Aorta (tissue), 4 donors: Measurements from ENCODE around the gene XRRA1. TPM values are rescaled to one million over a fixed set of nuclear protein-coding genes. Genes with fewer than 3 reads are reported as not detected.

Source experiments
- polyA plus RNA-seq, 2 donors: library from polyadenylated mRNA; stranded (reverse); fragments of 200-250 nt; gene quantifications; one replicate each; pipeline ENCODE4 v1.2.3, GENCODE V29; 2013
- total RNA-seq, 2 donors: library from RNA; stranded (reverse); fragmentation: NEBNext Ultra II Directional; extraction: Animal tissue kit (Norgen Biotek cat#: 25700); gene quantifications; one replicate each; pipeline ENCODE4 v1.2.1, GENCODE V29; 2021
- donor health status: healthy with polysubstance abuse.
- donor health status: Bipolar disorder and iron deficiency.
- donor health status: DM: no; HTN: no; CAD: no.
- donor health status: DM: yes; HTN: yes; CAD: no.

The XRRA1 gene
- total and polyA plus RNA-seq, 4 donors, result 2.0 to 23.4 (median 8.7) TPM

Other genes starting within 250 kb of the XRRA1 start
- gene CHRDL2, start 217.7 kb downstream of the XRRA1 start, total RNA-seq, result 10 to 100 TPM in 1 of 2 donors, 1 to 10 TPM in 1; 4.1 to 14.5 TPM
- gene CHRDL2, start 217.7 kb downstream of the XRRA1 start, polyA plus RNA-seq, result under 1 TPM in 1 of 2 donors, not detected in 1; 0.23 TPM
- gene RNF169, start 200.2 kb downstream of the XRRA1 start, total RNA-seq, result 10 to 100 TPM; 19.8 to 23.6 TPM
- gene RNF169, start 200.2 kb downstream of the XRRA1 start, polyA plus RNA-seq, result 1 to 10 TPM; 2.6 to 6.5 TPM
- gene SPCS2, start 175 bp upstream of the XRRA1 start, total RNA-seq, result 100 to 1,000 TPM; 126 to 134 TPM
- gene SPCS2, start 175 bp upstream of the XRRA1 start, polyA plus RNA-seq, result 100 to 1,000 TPM in 1 of 2 donors, 10 to 100 TPM in 1; 78.1 to 120 TPM
- 10 to 100 TPM; 10.1 to 13.7 TPM for gene NEU3, start 39.8 kb upstream of the XRRA1 start, total RNA-seq
- 1 to 10 TPM; 1.4 to 3.6 TPM for gene NEU3, start 39.8 kb upstream of the XRRA1 start, polyA plus RNA-seq
- not detected for gene OR2AT4, start 147.8 kb upstream of the XRRA1 start, total RNA-seq
- gene OR2AT4, start 147.8 kb upstream of the XRRA1 start, polyA plus RNA-seq, result under 1 TPM in 1 of 2 donors, not detected in 1; 0.88 TPM
- 100 to 1,000 TPM in 1 of 2 donors, 10 to 100 TPM in 1; 82.4 to 144 TPM for gene SLCO2B1, start 202.0 kb upstream of the XRRA1 start, total RNA-seq
- 10 to 100 TPM in 1 of 2 donors, 1 to 10 TPM in 1; 3.3 to 14.1 TPM for gene SLCO2B1, start 202.0 kb upstream of the XRRA1 start, polyA plus RNA-seq